Bronchial epithelial cell (primary cell): ENCODE measurements around the gene FGF3. TPM values are rescaled to one million over a fixed set of nuclear protein-coding genes. Genes with fewer than 3 reads are reported as not detected.

Experiments
- DNase-seq: peaks from one replicate; pipeline ENCODE4 v3.0.0-alpha.2; 2010; ENCODE audit warnings: low read depth
- FAIRE-seq: peaks from 2 replicates; lab custom pipeline; 2011; peaks lifted over from hg19 to GRCh38; lab: Jason Lieb, UNC
- H3K27me3 ChIP-seq: 2 replicates; pipeline ENCODE4 v1.5.1; 2011; ENCODE audit warnings: low read length; ENCODE audit not compliant: control insufficient read depth, insufficient read depth
- H3K36me3 ChIP-seq: 2 replicates; pipeline ENCODE4 v1.5.1; 2011; ENCODE audit warnings: low read length; ENCODE audit not compliant: control insufficient read depth, insufficient read depth
- H3K4me3 ChIP-seq: 2 replicates; pipeline ENCODE4 v1.5.1; 2011; ENCODE audit warnings: mild to moderate bottlenecking, low read depth, low read length, control low read depth
- CTCF ChIP-seq: IDR thresholded peaks from 2 replicates; pipeline ENCODE4 v1.5.1; 2011; ENCODE audit warnings: mild to moderate bottlenecking, moderate library complexity, low read length, control low read depth, inconsistent platforms; ENCODE audit not compliant: insufficient read depth, severe bottlenecking
- total RNA-seq: library from RNA; depleted of rRNA; stranded (reverse); fragments of >200 nt; gene quantifications from 2 replicates; pipeline ENCODE4 v1.2.1, GENCODE V29; 2014

FGF3 gene
- total RNA-seq, 1 donor from 2014 or later: not detected

GRCh38 chr11:69861901-69862300, 42.7 kb upstream of the FGF3 start:
- H3K27me3 ChIP-seq: no peaks in the 10 kb centered on the region
- TF ChIP-seq CTCF: no peak
- DNase-seq: no peak
- H3K4me3 ChIP-seq: no peak overlapping the region
- H3K36me3 ChIP-seq: no peaks in the 10 kb centered on the region
- FAIRE-seq: no peak

GRCh38 chr11:69860796-69861445, 41.7 kb upstream of the FGF3 start:
- Histone ChIP-seq H3K27me3 (no peaks in the 10 kb centered on the region), H3K36me3 (no peaks in the 10 kb centered on the region), H3K4me3 (no peak overlapping the region)
- TF ChIP-seq CTCF: no peak
- DNase-seq (no peak), FAIRE-seq (peak; percentile 40)

GRCh38 chr11:69860244-69860643, 41.0 kb upstream of the FGF3 start:
- Histone ChIP-seq H3K27me3 (no peaks in the 10 kb centered on the region), H3K36me3 (no peaks in the 10 kb centered on the region)
- no peak for FAIRE-seq

GRCh38 chr11:69859275-69859934, 40.2 kb upstream of the FGF3 start:
- TF ChIP-seq CTCF: no peak
- no peaks in the 10 kb centered on the region for H3K27me3 ChIP-seq
- FAIRE-seq (no peak), DNase-seq (no peak)
- H3K36me3 ChIP-seq: no peaks in the 10 kb centered on the region
- H3K4me3 ChIP-seq: no peak overlapping the region

More at GRCh38 chr11:69860244-69860643, 41.0 kb upstream of the FGF3 start:
- no peak overlapping the region for H3K4me3 ChIP-seq
- no peak for DNase-seq
- no peak for TF ChIP-seq CTCF

GRCh38 chr11:69855421-69855820, 36.2 kb upstream of the FGF3 start:
- no peak overlapping the region for H3K4me3 ChIP-seq
- DNase-seq (no peak), FAIRE-seq (no peak)
- no peaks in the 10 kb centered on the region for H3K36me3 ChIP-seq
- TF ChIP-seq CTCF: no peak
- H3K27me3 ChIP-seq: peaks cover 2% of the 10 kb centered on the region
